WTC11 (cell line): ENCODE data around the gene CUL1.

Experiments used
- ATF1 ChIP-seq: sonication (generic); formaldehyde crosslinking; IDR thresholded peaks from 2 replicates; pipeline ENCODE4 v1.8.1; 2023; ENCODE audit warnings: mild to moderate bottlenecking, moderate library complexity, missing genetic modification reagents
- CTCF ChIP-seq: fragments of 200-600 bp; IDR thresholded peaks from 2 replicates; pipeline ENCODE4 v1.8.0; 2022; ENCODE audit warnings: antibody characterized with exemption
- ESRRA ChIP-seq: sonication (generic); formaldehyde crosslinking; IDR thresholded peaks from 2 replicates; pipeline ENCODE4 v1.8.1; 2022; ENCODE audit warnings: mild to moderate bottlenecking, missing genetic modification reagents, borderline replicate concordance
- JUN ChIP-seq: sonication (generic); formaldehyde crosslinking; IDR thresholded peaks from 2 replicates; pipeline ENCODE4 v1.8.0; 2023; ENCODE audit warnings: mild to moderate bottlenecking, missing genetic modification reagents
- NFYB ChIP-seq: sonication (generic); formaldehyde crosslinking; conservative IDR thresholded peaks from 2 replicates; pipeline ENCODE4 v1.8.0; 2022; ENCODE audit warnings: low read depth, missing genetic modification reagents
- NR1H2 ChIP-seq: sonication (generic); formaldehyde crosslinking; IDR thresholded peaks from 2 replicates; pipeline ENCODE4 v1.9.0; 2021; ENCODE audit warnings: mild to moderate bottlenecking, moderate library complexity, missing genetic modification reagents
- RELA ChIP-seq: sonication (generic); formaldehyde crosslinking; IDR thresholded peaks from 2 replicates; pipeline ENCODE4 v1.8.1; 2022; ENCODE audit warnings: missing genetic modification reagents, mild to moderate bottlenecking, borderline replicate concordance
- SP1 ChIP-seq: sonication (generic); formaldehyde crosslinking; conservative IDR thresholded peaks from 2 replicates; pipeline ENCODE4 v1.8.1; 2022; ENCODE audit warnings: missing genetic modification reagents
- STAT6 ChIP-seq: sonication (generic); formaldehyde crosslinking; conservative IDR thresholded peaks from 2 replicates; pipeline ENCODE4 v1.8.1; 2023; ENCODE audit warnings: mild to moderate bottlenecking, low read depth, missing genetic modification reagents, moderate library complexity
- USF2 ChIP-seq: sonication (generic); formaldehyde crosslinking; IDR thresholded peaks from 2 replicates; pipeline ENCODE4 v1.8.1; 2023; ENCODE audit warnings: mild to moderate bottlenecking, missing genetic modification reagents, moderate library complexity

DNA sequence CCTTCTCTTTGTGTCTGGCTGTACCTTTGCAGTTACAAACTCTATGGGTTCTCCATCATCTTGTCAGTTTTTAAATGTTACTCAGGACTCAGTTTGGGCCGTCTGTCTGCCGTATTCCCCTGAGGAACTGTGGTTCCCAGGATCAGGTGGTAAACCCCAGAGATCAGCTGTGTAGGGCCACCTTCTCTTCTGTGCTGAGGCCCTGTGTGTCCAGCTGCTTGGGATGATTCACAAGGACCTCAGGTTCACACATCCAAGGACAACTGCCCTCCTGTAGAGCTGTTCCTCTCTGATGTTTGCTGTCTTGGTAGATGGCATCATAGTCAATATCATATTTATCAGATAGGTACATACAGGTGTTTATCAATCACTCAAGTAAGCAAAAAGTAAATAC is 24.5 kb downstream of the CUL1 start:
- TF ChIP-seq USF2 (no peak), ATF1 (CRISPR knock-in tag) (no peak), STAT6 (CRISPR knock-in tag) (no peak), JUN (no peak), NFYB (CRISPR knock-in tag) (no peak), ESRRA (CRISPR knock-in tag) (no peak), RELA (CRISPR knock-in tag) (no peak), SP1 (CRISPR knock-in tag) (no peak), CTCF (no peak), NR1H2 (CRISPR knock-in tag) (no peak)
